HG02970 (cell line): ENCODE data around the gene ADD2.

ENCODE experiments used
- ATAC-seq: cut with Tn5 transposase; IDR thresholded peaks from one replicate; pipeline ENCODE4 v1.9.1; 2021; ENCODE audit warnings: mild to moderate bottlenecking, moderate library complexity, moderate number of reproducible peaks; ENCODE audit not compliant: unreplicated experiment, low FRiP score

ADD2 gene

GRCh38 chr2:70725505-70725904 lies 42.5 kb downstream of the ADD2 start:
- ATAC-seq, result no peak

GRCh38 chr2:70724366-70724765 lies 43.6 kb downstream of the ADD2 start:
- ATAC-seq, result no peak

- ATAC-seq, result no peak
Observed at GRCh38 chr2:70723286-70723885, 44.6 kb downstream of the ADD2 start.

- no peak for ATAC-seq
Observed at GRCh38 chr2:70720124-70720523, 47.9 kb downstream of the ADD2 start.

GRCh38 chr2:70719231-70719630 lies 48.8 kb downstream of the ADD2 start:
- no peak for ATAC-seq

- ATAC-seq, result no peak
Observed at GRCh38 chr2:70718736-70719135, 49.3 kb downstream of the ADD2 start.

DNA sequence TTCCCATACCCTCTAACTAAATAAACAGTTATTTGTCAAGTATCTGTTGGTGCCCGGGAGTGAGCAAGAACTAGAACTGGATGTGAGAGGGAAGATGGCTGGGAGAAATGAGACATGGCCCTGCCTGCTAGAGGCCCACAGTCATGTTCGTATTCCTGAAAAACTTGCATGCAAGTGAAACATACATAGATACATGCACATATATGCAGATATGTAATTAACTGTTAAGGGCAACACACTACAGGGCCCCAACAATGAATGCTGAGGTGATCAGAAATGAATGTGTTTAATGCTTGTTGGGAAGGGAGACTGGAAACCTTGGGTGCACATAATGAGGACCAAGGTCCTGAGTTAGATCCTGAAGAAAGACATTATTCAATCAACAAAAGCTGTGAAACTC lies 49.8 kb downstream of the ADD2 start:
- ATAC-seq, result no peak

DNA sequence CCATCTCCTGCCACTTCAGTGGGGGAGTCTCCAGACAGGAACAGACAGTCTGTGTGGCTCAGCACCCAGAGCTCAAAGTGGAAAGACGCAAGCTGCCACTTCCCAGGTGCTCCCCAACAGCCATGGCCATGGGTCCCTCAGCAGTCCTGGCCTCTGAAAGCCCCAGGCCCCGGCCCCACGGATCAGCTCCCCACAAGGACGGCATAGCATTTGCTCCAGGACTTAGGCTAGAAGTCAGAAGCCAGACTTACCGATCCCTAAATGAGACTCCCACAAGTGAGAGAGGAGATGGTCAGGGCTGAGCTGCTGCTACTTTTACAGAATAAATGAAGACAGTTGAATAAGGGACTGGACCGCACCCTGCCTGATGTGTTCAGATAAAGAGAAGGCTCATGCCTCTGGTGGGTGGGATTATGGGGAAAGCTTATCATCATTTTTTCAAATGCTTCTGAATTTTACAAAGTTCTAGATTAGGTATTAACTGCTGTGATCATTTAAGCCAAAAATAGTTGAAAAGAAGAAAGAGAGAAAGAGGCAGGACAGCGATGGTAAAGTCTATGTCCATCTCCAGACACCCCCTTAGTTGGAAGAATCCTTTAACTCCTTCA lies 50.5 kb downstream of the ADD2 start:
- ATAC-seq, result no peak

GRCh38 chr2:70716951-70717350 lies 51.0 kb downstream of the ADD2 start:
- no peak for ATAC-seq

- no peak for ATAC-seq
Observed at GRCh38 chr2:70716131-70716743, 51.8 kb downstream of the ADD2 start.

DNA sequence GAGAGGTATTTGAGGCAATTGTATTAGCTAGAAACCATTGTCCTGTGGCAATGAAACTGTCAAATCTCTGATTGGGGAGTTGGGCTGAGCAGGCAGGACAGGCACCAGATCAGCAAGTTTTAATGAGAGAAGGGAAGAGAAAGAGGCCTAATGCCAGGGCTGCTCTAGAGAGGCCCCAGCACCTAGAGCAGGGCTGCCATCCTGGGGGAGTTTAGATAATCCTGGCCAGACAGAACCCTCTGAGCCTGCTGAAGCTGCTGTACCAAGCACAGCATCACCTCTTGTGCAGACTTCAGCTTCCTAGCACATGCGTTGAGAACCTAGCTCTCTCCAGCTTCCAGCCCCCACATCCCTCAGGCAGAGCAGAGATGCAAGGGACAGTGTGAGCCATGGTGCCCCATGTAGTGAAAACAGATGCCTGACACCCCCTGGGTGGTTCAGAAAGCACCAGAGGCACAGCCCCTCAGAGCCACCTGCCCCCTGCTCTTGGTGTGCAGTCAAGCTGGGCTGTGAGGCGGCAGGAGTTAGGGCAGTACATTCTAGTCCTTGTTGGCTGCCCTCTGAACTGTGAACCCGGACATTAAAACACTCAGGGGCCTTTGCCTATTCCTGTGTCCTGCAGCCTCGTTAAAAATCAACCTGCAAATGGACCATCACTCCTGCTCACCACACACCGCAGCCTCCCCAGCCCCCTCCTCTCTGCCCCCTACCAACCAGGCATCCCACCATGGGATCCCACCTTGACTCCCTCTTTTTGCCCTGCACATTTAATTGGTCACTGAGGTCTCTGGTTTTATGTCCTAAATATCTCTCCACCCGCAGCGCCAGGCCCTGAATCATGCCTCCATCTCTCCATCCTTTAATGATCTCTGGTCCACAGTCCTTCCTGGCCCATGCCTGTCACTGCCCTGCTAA lies 52.7 kb downstream of the ADD2 start:
- ATAC-seq, result no peak

- ATAC-seq, result no peak
Observed at GRCh38 chr2:70714141-70714905, 53.7 kb downstream of the ADD2 start.

DNA sequence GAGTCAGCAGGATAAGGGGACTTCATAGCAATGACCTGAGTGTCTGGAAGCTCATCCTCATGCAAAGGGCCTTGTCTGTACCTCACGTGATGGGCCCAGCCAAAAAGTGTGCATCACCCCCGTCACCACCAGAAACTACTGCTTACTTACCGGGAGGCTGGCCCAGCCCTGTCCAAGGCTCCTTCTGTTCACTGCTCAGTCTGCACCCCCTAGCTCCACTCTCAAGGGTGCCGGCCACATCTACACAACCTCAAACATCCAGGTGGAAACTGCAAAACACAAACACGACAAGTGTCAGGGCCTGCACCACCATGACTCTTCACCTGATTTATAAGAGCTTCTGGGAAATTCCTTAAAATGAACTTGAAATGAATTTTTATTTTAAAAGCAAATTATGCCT lies 55.1 kb downstream of the ADD2 start:
- ATAC-seq, result no peak

DNA sequence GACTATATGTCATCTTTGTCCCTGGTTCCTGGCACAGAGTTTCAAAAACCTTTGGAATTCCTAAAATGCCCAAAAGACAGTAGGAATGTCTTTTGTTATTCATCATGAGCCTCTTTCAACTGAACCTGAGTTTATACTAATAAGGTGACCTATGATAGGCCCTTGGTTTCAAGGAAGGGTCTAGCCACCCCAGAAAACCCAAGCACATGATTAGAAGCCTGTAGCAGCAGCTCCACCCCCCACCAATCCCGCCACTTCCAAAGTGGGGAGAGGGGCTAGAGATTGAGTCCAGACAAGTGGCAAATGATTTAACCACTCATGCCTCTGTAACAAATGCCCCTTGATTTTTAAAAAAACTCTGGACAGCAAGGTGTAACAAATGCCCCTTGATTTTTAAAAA lies 56.8 kb downstream of the ADD2 start:
- no peak for ATAC-seq

- no peak for ATAC-seq
Observed at GRCh38 chr2:70710038-70710690, 57.8 kb downstream of the ADD2 start.

DNA sequence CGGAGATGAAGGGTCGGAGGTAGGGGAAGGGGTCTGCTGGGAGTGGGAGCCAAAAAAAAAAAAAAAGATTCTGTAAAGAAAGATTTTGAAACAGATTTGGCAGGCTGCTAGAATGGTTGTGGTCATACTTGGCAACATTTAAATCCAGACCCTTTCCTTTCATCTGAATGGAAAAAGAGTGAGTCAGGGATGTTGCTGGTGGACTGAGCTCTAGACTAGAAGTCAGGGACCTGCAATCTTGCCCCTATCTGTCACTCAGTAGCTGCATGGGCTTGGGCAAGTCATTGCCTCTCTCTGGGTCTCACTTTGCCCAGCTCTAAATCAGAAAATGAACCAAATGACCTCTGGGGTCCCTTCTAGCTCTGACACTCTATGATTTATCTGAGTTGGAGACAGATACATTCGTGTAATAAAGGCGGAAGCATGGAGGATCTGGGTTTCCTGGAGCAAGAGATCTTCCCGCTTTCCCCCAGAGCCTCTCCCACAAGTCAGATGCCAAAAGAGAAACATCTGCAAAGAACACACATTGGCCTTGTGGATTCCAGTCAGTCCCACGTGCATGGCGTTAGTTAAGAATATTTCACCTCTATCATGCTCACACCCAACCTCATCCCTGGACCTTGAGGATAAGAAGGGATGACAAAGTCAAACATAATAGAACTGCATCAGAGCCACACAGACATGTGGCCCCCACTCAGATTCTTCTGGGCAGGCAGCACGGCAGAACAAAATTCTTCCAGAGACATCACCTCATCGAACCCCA lies 58.5 kb downstream of the ADD2 start:
- ATAC-seq, result no peak

GRCh38 chr2:70708376-70709199 lies 59.4 kb downstream of the ADD2 start:
- ATAC-seq, result no peak

DNA sequence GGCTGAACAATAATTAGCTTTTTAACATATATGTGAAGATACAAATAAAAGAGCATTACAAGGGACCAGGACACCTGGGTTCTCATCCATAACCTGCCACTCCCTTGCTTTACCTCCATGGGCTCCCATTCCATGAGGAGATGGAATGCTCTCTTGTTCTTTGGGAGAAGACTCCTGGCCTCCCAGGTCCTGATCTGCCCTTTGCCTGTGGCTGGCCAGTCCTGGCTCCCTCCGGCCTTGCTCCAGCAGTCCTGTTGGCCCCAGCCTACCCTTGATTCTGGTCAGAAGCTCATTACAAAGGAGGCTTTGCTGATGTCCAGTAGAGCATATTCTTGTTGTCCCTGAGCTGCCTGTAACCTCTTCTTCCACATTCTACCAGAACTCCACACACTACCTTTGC lies 60.3 kb downstream of the ADD2 start:
- ATAC-seq, result no peak
